H1 (cell line): ENCODE results near the gene RNASE12. TPM values are rescaled to one million over a fixed set of nuclear protein-coding genes. Genes with fewer than 3 reads are reported as not detected.

Source experiments
- CTCF ChIA-PET: fragments of 300-600 bp; sonication (Branson Sonifier 250); formaldehyde crosslinking; loops from one replicate; lab custom pipeline; 2021; ENCODE audit not compliant: partially characterized antibody; lab: Charles Lee
- POLR2A ChIA-PET: fragments of 300-600 bp; sonication (Branson Sonifier 250); formaldehyde crosslinking; loops from one replicate; lab custom pipeline; 2021; ENCODE audit warnings: inconsistent platforms; ENCODE audit not compliant: partially characterized antibody; lab: Charles Lee
- DNase-seq, 2 experiments: peaks; one replicate each; pipeline versions ENCODE4 v3.0.0 to v3.0.0-alpha.2; 2010 to 2022; ENCODE audit warnings: low spot score in 2 of 2, low read depth in 1 of 2, mixed read lengths in 1 of 2
- FAIRE-seq: peaks from 2 replicates; lab custom pipeline; 2011; peaks lifted over from hg19 to GRCh38; lab: Jason Lieb, UNC
- H2AFZ ChIP-seq: 2 replicates; pipeline ENCODE4 v1.8.1; 2012; ENCODE audit warnings: low read length, inconsistent platforms
- H2AK5ac ChIP-seq: 2 replicates; pipeline ENCODE4 v1.6.1; 2013; ENCODE audit warnings: low read depth, low read length
- H2BK120ac ChIP-seq: replicated peaks from 2 replicates; pipeline ENCODE3; 2013; ENCODE audit warnings: low read depth, low read length, inconsistent platforms
- H2BK12ac ChIP-seq: 2 replicates; pipeline ENCODE4 v1.6.1; 2013; ENCODE audit warnings: low read depth, low read length
- H2BK15ac ChIP-seq: 2 replicates; pipeline ENCODE4 v1.6.1; 2013; ENCODE audit warnings: low read length
- H2BK20ac ChIP-seq: 2 replicates; pipeline ENCODE4 v1.6.1; 2013; ENCODE audit warnings: low read length
- H2BK5ac ChIP-seq: 2 replicates; pipeline ENCODE4 v1.6.1; 2013; ENCODE audit warnings: low read depth, low read length
- H3K14ac ChIP-seq: 2 replicates; pipeline ENCODE4 v1.6.1; 2013; ENCODE audit warnings: inconsistent platforms; ENCODE audit not compliant: insufficient read length
- H3K18ac ChIP-seq: 2 replicates; pipeline ENCODE4 v1.6.1; 2013; ENCODE audit warnings: low read length; ENCODE audit errors: extremely low read depth
- H3K23ac ChIP-seq: 2 replicates; pipeline ENCODE4 v1.6.1; 2013; ENCODE audit warnings: inconsistent platforms; ENCODE audit not compliant: insufficient read length
- H3K23me2 ChIP-seq: 2 replicates; pipeline ENCODE4 v1.6.1; 2013; ENCODE audit warnings: low read depth, low read length
- H3K27ac ChIP-seq: 2 replicates; pipeline ENCODE4 v1.6.1; 2011; ENCODE audit warnings: low read depth, low read length, inconsistent platforms
- H3K27me3 ChIP-seq, 4 experiments: replicated peaks in 1 of 4; 1 replicate in 1 of 4; 2 replicates in 3 of 4; pipeline versions ENCODE4 v1.6.1 to v1.8.1; 2011 to 2013; ENCODE audit warnings: low read length in 3 of 4, mild to moderate bottlenecking in 3 of 4, inconsistent platforms in 2 of 4, mixed read lengths in 2 of 4, moderate library complexity in 1 of 4; ENCODE audit not compliant: control insufficient read depth in 3 of 4, insufficient read depth in 3 of 4; ENCODE audit errors: extremely low read depth in 1 of 4
- H3K36me3 ChIP-seq, 4 experiments: 2 replicates each; pipeline versions ENCODE4 v1.6.1 to v1.8.1; 2011 to 2013; ENCODE audit warnings: mild to moderate bottlenecking in 4 of 4, low read length in 3 of 4, moderate library complexity in 2 of 4, control low read depth in 1 of 4, inconsistent platforms in 1 of 4; ENCODE audit not compliant: insufficient read depth in 4 of 4, control insufficient read depth in 2 of 4
- H3K4ac ChIP-seq: replicated peaks from 2 replicates; pipeline ENCODE3; 2013; ENCODE audit warnings: low read length, low read depth, mixed read lengths, inconsistent platforms; ENCODE audit not compliant: insufficient read length
- H3K4me1 ChIP-seq, 4 experiments: replicated peaks in 1 of 4; 1 replicate in 1 of 4; 2 replicates in 3 of 4; pipeline versions ENCODE4 v1.6.1 to v1.8.1; 2011 to 2013; ENCODE audit warnings: low read length in 3 of 4, inconsistent platforms in 2 of 4, mixed read lengths in 1 of 4; ENCODE audit not compliant: insufficient read depth in 4 of 4, control insufficient read depth in 3 of 4
- H3K4me2 ChIP-seq, 2 experiments: 2 replicates each; pipeline versions ENCODE4 v1.6.1 to v1.8.1; 2011 to 2013; ENCODE audit warnings: low read depth in 2 of 2, low read length in 2 of 2, control low read depth in 1 of 2, inconsistent platforms in 1 of 2, mild to moderate bottlenecking in 1 of 2; ENCODE audit not compliant: insufficient read depth in 1 of 2
- H3K4me3 ChIP-seq, 4 experiments: fragments of 200-600, 300-600 bp in 1 of 4; sonication (generic), shearing (Covaris generic), sonication (Bioruptor Twin) in 1 of 4; 2 replicates each; pipeline versions ENCODE4 v1.5.1 to v1.8.1; 2011 to 2016; ENCODE audit warnings: low read length in 4 of 4, low read depth in 3 of 4, control low read depth in 2 of 4, inconsistent platforms in 2 of 4, mild to moderate bottlenecking in 2 of 4, mixed read lengths in 1 of 4, moderate library complexity in 1 of 4; ENCODE audit not compliant: insufficient read depth in 2 of 4; ENCODE audit errors: extremely low read depth in 1 of 4
- H3K56ac ChIP-seq: replicated peaks from 2 replicates; pipeline ENCODE3; 2013; ENCODE audit warnings: low read depth, mild to moderate bottlenecking, mixed read lengths, low read length, inconsistent platforms; ENCODE audit not compliant: insufficient read length
- H3K79me1 ChIP-seq: 2 replicates; pipeline ENCODE4 v1.6.1; 2013; ENCODE audit warnings: low read depth, low read length, control low read depth
- H3K79me2 ChIP-seq, 2 experiments: 2 replicates each; pipeline versions ENCODE4 v1.6.1 to v1.8.1; 2012 to 2013; ENCODE audit warnings: low read length in 2 of 2, mild to moderate bottlenecking in 2 of 2, inconsistent platforms in 1 of 2; ENCODE audit not compliant: insufficient read depth in 2 of 2, control insufficient read depth in 1 of 2
- H3K9ac ChIP-seq, 4 experiments: replicated peaks in 1 of 4; 1 replicate in 1 of 4; 2 replicates in 3 of 4; pipeline versions ENCODE4 v1.6.1 to v1.8.1; 2011 to 2013; ENCODE audit warnings: low read depth in 3 of 4, low read length in 3 of 4, control low read depth in 2 of 4, mild to moderate bottlenecking in 2 of 4, moderate library complexity in 2 of 4, inconsistent platforms in 1 of 4; ENCODE audit errors: extremely low read depth in 1 of 4
- H3K9me3 ChIP-seq, 2 experiments: 2 replicates each; pipeline versions ENCODE4 v1.6.1 to v1.8.1; 2012 to 2013; ENCODE audit warnings: mild to moderate bottlenecking in 2 of 2, moderate library complexity in 2 of 2, control low read depth in 1 of 2, inconsistent platforms in 1 of 2, low read depth in 1 of 2, low read length in 1 of 2, mixed read lengths in 1 of 2; ENCODE audit not compliant: insufficient read depth in 2 of 2
- H4K20me1 ChIP-seq, 2 experiments: replicated peaks in 1 of 2; 2 replicates each; pipeline versions ENCODE3 to v1.8.1; 2011 to 2013; ENCODE audit warnings: inconsistent platforms in 2 of 2, low read length in 2 of 2, mild to moderate bottlenecking in 1 of 2; ENCODE audit not compliant: insufficient read depth in 2 of 2, control insufficient read depth in 1 of 2
- H4K5ac ChIP-seq: 2 replicates; pipeline ENCODE4 v1.6.1; 2013; ENCODE audit warnings: low read length, low read depth, mixed read lengths, inconsistent platforms; ENCODE audit not compliant: insufficient read length
- H4K8ac ChIP-seq: 2 replicates; pipeline ENCODE4 v1.8.0; 2013; ENCODE audit warnings: mild to moderate bottlenecking, moderate library complexity, low read length, inconsistent platforms; ENCODE audit not compliant: insufficient read depth; ENCODE audit errors: extremely low read depth
- H4K91ac ChIP-seq: replicated peaks from 2 replicates; pipeline ENCODE3; 2013; ENCODE audit warnings: low read length, mixed read lengths, inconsistent platforms; ENCODE audit not compliant: insufficient read length
- ATF3 ChIP-seq: IDR thresholded peaks from 2 replicates; pipeline ENCODE4 v1.6.1; 2011; ENCODE audit warnings: low read depth, mild to moderate bottlenecking, low read length; ENCODE audit not compliant: insufficient read depth
- CBX5 ChIP-seq: fragments of 300-800, 300-1000 bp; sonication (generic); IDR thresholded peaks from 2 replicates; pipeline ENCODE4 v1.7.1; 2016; ENCODE audit warnings: antibody characterized with exemption, low read length, low read depth
- CHD2 ChIP-seq: IDR thresholded peaks from 2 replicates; pipeline ENCODE4 v1.6.1; 2012; ENCODE audit warnings: low read length, improper control_type of control experiment
- KDM5A ChIP-seq: fragments of 200-600 bp; IDR thresholded peaks from 2 replicates; pipeline ENCODE4 v1.7.1; 2012; ENCODE audit warnings: mild to moderate bottlenecking, low read length, inconsistent platforms, mixed read lengths
- RAD21 ChIP-seq, 2 experiments: IDR thresholded peaks in 1 of 2; conservative IDR thresholded peaks in 1 of 2; 2 replicates each; pipeline ENCODE4 v1.6.1; 2011; ENCODE audit warnings: low read depth in 2 of 2, low read length in 2 of 2, improper control_type of control experiment in 1 of 2, inconsistent platforms in 1 of 2, mild to moderate bottlenecking in 1 of 2, moderate library complexity in 1 of 2
- SIN3A ChIP-seq, 2 experiments: IDR thresholded peaks in 1 of 2; conservative IDR thresholded peaks in 1 of 2; 2 replicates each; pipeline ENCODE4 v1.6.1; 2011 to 2012; ENCODE audit warnings: low read length in 2 of 2, improper control_type of control experiment in 1 of 2, low read depth in 1 of 2, mild to moderate bottlenecking in 1 of 2
- SRF ChIP-seq: IDR thresholded peaks from 2 replicates; pipeline ENCODE4 v1.6.1; 2011; ENCODE audit warnings: mild to moderate bottlenecking, low read depth, low read length, moderate library complexity
- TAF1 ChIP-seq: IDR thresholded peaks from 2 replicates; pipeline ENCODE4 v1.6.1; 2011; ENCODE audit warnings: mild to moderate bottlenecking, low read depth, low read length
- WGBS, 2 experiments: shearing (Covaris generic) in 1 of 2; methylation state at CpG; one replicate each; pipeline versions ENCODE4 v1.1.6 to v1.1.7; 2013 to 2015; ENCODE audit warnings: low lambda C conversion rate in 2 of 2, mixed read lengths in 2 of 2, inconsistent platforms in 1 of 2, low coverage in 1 of 2, missing lambda C conversion rate in 1 of 2; ENCODE audit not compliant: insufficient replicate concordance in 2 of 2, insufficient coverage in 1 of 2, insufficient read length in 1 of 2; ENCODE audit errors: extremely low coverage in 1 of 2, missing lambda C conversion rate in 1 of 2; 5-methylcytosine and 5-hydroxymethylcytosine counted together
- polyA plus RNA-seq, 7 experiments: library from polyadenylated mRNA; depleted of rRNA in 3 of 7; stranded (reverse) in 5 of 7; unstranded in 2 of 7; fragments of >200 nt in 5 of 7; fragments of 200-250 nt in 2 of 7; gene quantifications; 1 replicate in 5 of 7; 2 replicates in 1 of 7; 4 replicates in 1 of 7; pipeline versions ENCODE4 v1.2.1 to v1.2.3, GENCODE V29; 2011 to 2013; ENCODE audit warnings: missing spikeins in 2 of 7, mixed read lengths in 2 of 7
- total RNA-seq: library from RNA; stranded (reverse); fragmentation: NEBNext Ultra II Directional; extraction: Animal tissue kit (Norgen Biotek cat#: 25700); gene quantifications from 2 replicates; pipeline ENCODE4 v1.2.1, GENCODE V29; 2021
- TF ChIP-seq, protein P1 (sequence below), 3 experiments: IDR thresholded peaks; 1 replicate in 2 of 3; 2 replicates in 1 of 3; pipeline versions ENCODE4 v1.5.1 to v1.6.1; 2011; ENCODE audit warnings: low read length in 3 of 3, mild to moderate bottlenecking in 3 of 3, inconsistent platforms in 2 of 3, low read depth in 1 of 3, moderate library complexity in 1 of 3; ENCODE audit not compliant: insufficient read depth in 1 of 3; ENCODE audit errors: control extremely low read depth in 1 of 3

The RNASE12 gene
- total and polyA plus RNA-seq, 2 of the 8 experiments (the other 6 are each of a cell fraction or from before 2014, with no cell fraction given): not detected

DNA sequence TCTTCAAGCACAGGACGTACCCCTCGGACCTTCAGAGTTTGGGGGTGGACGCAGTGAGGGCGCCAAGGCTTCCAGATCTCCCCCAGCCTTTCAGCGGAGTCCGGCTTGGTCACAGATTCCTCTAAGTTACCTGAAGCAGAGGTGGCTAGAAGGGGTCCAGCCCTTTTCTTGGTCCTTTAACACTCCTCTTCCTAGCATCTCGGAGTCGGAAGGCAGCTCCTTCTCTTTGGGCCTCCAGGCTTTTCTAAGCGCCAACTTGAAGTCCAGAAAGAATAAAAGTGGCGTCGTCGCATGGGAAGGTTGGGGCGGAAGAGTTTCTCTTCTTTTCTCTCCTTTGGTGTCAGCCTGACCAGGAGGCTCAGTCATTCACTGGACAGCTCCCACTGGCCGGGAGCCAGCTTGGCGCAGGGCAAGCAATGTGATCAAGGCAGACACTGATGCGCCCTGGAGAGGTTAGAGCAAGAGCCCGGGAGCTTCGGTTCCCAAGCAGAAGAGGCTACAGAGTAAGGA, 40.8 kb upstream of the RNASE12 start:
- Histone ChIP-seq H2AFZ (no peak overlapping the region; the same call in 1 of the 2 replicates), H2BK20ac (no peak overlapping the region), H3K79me1 (no peaks in the 10 kb centered on the region), H2BK5ac (no peak overlapping the region), H2BK120ac (no peak overlapping the region), H3K9me3 (no peaks in the 10 kb centered on the region), H3K4me1 (peaks cover 0 to 6% (median 0%) of the 10 kb centered on the region in 4 experiments; a peak in 2 of 7 replicates), H2BK15ac (no peak overlapping the region), H3K4me2 (peak overlapping the region; percentile 86 to 91), H3K9ac (no peak overlapping the region; a peak in 1 of 7 replicates), H3K56ac (no peak overlapping the region), H3K23me2 (peaks cover 23% of the 10 kb centered on the region), H3K36me3 (no peaks in the 10 kb centered on the region), H4K20me1 (no peaks in the 10 kb centered on the region), H3K4ac (no peak overlapping the region), H4K91ac (no peak overlapping the region), H3K23ac (no peak overlapping the region), H2AK5ac (no peak overlapping the region), H3K14ac (no peak overlapping the region), H4K5ac (no peak overlapping the region), H3K27ac (no peak overlapping the region), H3K18ac (no peak overlapping the region), H3K27me3 (peaks cover 0 to 14% (median 7%) of the 10 kb centered on the region in 4 experiments; a peak in 5 of 7 replicates), H3K4me3 (peak overlapping the region; percentile 76 to 96 (median 88)), H3K79me2 (no peaks in the 10 kb centered on the region), H4K8ac (no peak overlapping the region), H2BK12ac (no peak overlapping the region)
- ChIA-PET POLR2A (interaction anchor here (0.9 to 2.1 kb wide), 3 partner anchors 12 to 162 kb away, joined by 4 to 7 read pairs (median 4); no protein-coding TSS in a partner anchor), CTCF (interaction anchor here (0.7 to 3.1 kb wide), 14 partner anchors 9 to 242 kb away, joined by 3 to 16 read pairs (median 6); partner anchors contain the start of gene RNASE4)
- no peak for FAIRE-seq
- peak in 1 of 2 experiments; percentile 67 for DNase-seq
- WGBS, 2 experiments: 3% methylated on average over 18 of the region's 18 CpGs; no CpG with 5 or more reads in 1 of the 2 experiments
- TF ChIP-seq CHD2 (no peak), SIN3A (conservative IDR thresholded peaks at IDR 0.05 in 1 of 2, IDR thresholded peaks at IDR 0.05 in 1 of 2; ENCODE audit: low read depth in 1 of 2, low read length in 2 of 2) (0 out of 4 replicates have a peak, but pooled peaks of 1 of the 2 experiments have one; percentile 50), TAF1 (peak; percentile 13; the same call in 1 of the 2 replicates), ATF3 (no peak), KDM5A (no peak), SRF (no peak), CBX5 (no peak), RAD21 (IDR thresholded peaks at IDR 0.05 in 1 of 2, conservative IDR thresholded peaks at IDR 0.05 in 1 of 2; ENCODE audit: low read depth in 2 of 2, low read length in 2 of 2) (no peak)
- TF ChIP-seq, protein P1, sequence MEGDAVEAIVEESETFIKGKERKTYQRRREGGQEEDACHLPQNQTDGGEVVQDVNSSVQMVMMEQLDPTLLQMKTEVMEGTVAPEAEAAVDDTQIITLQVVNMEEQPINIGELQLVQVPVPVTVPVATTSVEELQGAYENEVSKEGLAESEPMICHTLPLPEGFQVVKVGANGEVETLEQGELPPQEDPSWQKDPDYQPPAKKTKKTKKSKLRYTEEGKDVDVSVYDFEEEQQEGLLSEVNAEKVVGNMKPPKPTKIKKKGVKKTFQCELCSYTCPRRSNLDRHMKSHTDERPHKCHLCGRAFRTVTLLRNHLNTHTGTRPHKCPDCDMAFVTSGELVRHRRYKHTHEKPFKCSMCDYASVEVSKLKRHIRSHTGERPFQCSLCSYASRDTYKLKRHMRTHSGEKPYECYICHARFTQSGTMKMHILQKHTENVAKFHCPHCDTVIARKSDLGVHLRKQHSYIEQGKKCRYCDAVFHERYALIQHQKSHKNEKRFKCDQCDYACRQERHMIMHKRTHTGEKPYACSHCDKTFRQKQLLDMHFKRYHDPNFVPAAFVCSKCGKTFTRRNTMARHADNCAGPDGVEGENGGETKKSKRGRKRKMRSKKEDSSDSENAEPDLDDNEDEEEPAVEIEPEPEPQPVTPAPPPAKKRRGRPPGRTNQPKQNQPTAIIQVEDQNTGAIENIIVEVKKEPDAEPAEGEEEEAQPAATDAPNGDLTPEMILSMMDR (IDR thresholded peaks at IDR 0.05; ENCODE audit: control extremely low read depth in 1 of 3, insufficient read depth in 1 of 3, low read depth in 1 of 3, low read length in 3 of 3): no peak
